Measurements from ENCODE around the gene CTU2.

DNA sequence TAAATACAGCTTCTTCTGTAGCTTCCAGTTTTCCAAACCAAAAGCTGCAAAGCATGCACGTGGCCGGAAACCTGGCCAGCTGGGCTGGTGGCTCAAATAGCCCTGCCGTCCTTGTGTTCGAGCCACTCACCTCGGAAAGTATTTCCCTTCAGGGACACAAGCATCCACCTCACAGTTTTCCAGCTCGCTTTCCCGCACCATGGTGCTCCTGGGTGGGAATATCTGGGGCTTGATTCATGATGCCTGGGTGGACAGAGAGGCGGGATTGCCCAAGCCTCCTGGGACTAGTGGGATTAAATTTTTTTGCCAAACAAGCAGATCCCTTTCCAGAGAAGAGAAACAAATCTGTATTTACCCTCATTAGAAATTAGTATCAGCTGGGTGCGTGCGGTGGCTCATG, 36.3 kb upstream of the CTU2 start:
- TF ChIP-seq, protein P1, sequence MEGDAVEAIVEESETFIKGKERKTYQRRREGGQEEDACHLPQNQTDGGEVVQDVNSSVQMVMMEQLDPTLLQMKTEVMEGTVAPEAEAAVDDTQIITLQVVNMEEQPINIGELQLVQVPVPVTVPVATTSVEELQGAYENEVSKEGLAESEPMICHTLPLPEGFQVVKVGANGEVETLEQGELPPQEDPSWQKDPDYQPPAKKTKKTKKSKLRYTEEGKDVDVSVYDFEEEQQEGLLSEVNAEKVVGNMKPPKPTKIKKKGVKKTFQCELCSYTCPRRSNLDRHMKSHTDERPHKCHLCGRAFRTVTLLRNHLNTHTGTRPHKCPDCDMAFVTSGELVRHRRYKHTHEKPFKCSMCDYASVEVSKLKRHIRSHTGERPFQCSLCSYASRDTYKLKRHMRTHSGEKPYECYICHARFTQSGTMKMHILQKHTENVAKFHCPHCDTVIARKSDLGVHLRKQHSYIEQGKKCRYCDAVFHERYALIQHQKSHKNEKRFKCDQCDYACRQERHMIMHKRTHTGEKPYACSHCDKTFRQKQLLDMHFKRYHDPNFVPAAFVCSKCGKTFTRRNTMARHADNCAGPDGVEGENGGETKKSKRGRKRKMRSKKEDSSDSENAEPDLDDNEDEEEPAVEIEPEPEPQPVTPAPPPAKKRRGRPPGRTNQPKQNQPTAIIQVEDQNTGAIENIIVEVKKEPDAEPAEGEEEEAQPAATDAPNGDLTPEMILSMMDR (IDR thresholded peaks at IDR 0.05), result no peak
- no peak for TF ChIP-seq POLR2A (IDR thresholded peaks at IDR 0.05)

All from esophagus squamous epithelium (tissue), 4 donors.